ENCODE measurements around the gene CXCL14. TPM values are rescaled to one million over a fixed set of nuclear protein-coding genes. Genes with fewer than 3 reads are reported as not detected.

Gene CXCL14
- total RNA-seq, 2 donors from 2014 or later = not detected

GRCh38 chr5:135557076-135557838 lies 21.5 kb downstream of the CXCL14 start:
- DNase-seq = no peak
- H3K36me3 Mint-ChIP-seq (ENCODE audit: insufficient read depth in 2 of 2) = no peaks in the 10 kb centered on the region
- H3K27ac Mint-ChIP-seq = no peak overlapping the region
- no peak for ATAC-seq (replicated peaks in 1 of 2)
- peaks cover 51% of the 10 kb centered on the region for H3K27me3 Mint-ChIP-seq (ENCODE audit: low read depth)
- no peaks in the 10 kb centered on the region for H3K9me3 Mint-ChIP-seq
- no peak overlapping the region for H3K4me3 Mint-ChIP-seq
- H3K4me1 Mint-ChIP-seq (ENCODE audit: low read depth) = no peaks in the 10 kb centered on the region

GRCh38 chr5:135556620-135557019 lies 22.2 kb downstream of the CXCL14 start:
- no peaks in the 10 kb centered on the region for H3K36me3 Mint-ChIP-seq (ENCODE audit: insufficient read depth in 2 of 2)
- DNase-seq = no peak
- ATAC-seq (replicated peaks in 1 of 2) = no peak
- H3K27ac Mint-ChIP-seq = no peak overlapping the region
- peaks cover 57% of the 10 kb centered on the region for H3K27me3 Mint-ChIP-seq (ENCODE audit: low read depth)
- no peaks in the 10 kb centered on the region for H3K4me1 Mint-ChIP-seq (ENCODE audit: low read depth)
- H3K4me3 Mint-ChIP-seq = no peak overlapping the region
- H3K9me3 Mint-ChIP-seq = no peaks in the 10 kb centered on the region

GRCh38 chr5:135555530-135555929 lies 23.3 kb downstream of the CXCL14 start:
- no peak for DNase-seq
- Mint-ChIP-seq H3K36me3 (ENCODE audit: insufficient read depth in 2 of 2) (no peaks in the 10 kb centered on the region), H3K4me1 (ENCODE audit: low read depth) (no peaks in the 10 kb centered on the region), H3K9me3 (no peaks in the 10 kb centered on the region), H3K27me3 (ENCODE audit: low read depth) (peaks cover 61% of the 10 kb centered on the region), H3K27ac (no peak overlapping the region), H3K4me3 (no peak overlapping the region)
- ATAC-seq (replicated peaks in 1 of 2) = no peak

GRCh38 chr5:135553688-135554462 lies 24.9 kb downstream of the CXCL14 start:
- DNase-seq = no peak
- peaks cover 61% of the 10 kb centered on the region for H3K27me3 Mint-ChIP-seq (ENCODE audit: low read depth)
- H3K36me3 Mint-ChIP-seq (ENCODE audit: insufficient read depth in 2 of 2) = no peaks in the 10 kb centered on the region
- no peak overlapping the region for H3K27ac Mint-ChIP-seq
- ATAC-seq (replicated peaks in 1 of 2) = no peak
- no peaks in the 10 kb centered on the region for H3K9me3 Mint-ChIP-seq
- no peak overlapping the region for H3K4me3 Mint-ChIP-seq
- no peaks in the 10 kb centered on the region for H3K4me1 Mint-ChIP-seq (ENCODE audit: low read depth)

GRCh38 chr5:135551593-135552447 lies 27.0 kb downstream of the CXCL14 start:
- no peaks in the 10 kb centered on the region for H3K36me3 Mint-ChIP-seq (ENCODE audit: insufficient read depth in 2 of 2)
- H3K27me3 Mint-ChIP-seq (ENCODE audit: low read depth) = peaks cover 63% of the 10 kb centered on the region
- no peak overlapping the region for H3K27ac Mint-ChIP-seq
- H3K4me1 Mint-ChIP-seq (ENCODE audit: low read depth) = no peaks in the 10 kb centered on the region
- no peaks in the 10 kb centered on the region for H3K9me3 Mint-ChIP-seq
- no peak overlapping the region for H3K4me3 Mint-ChIP-seq
- DNase-seq (peak; percentile 60 to 71), ATAC-seq (replicated peaks in 1 of 2) (peak; percentile 74 to 82)

- no peaks in the 10 kb centered on the region for H3K9me3 Mint-ChIP-seq
Measured at GRCh38 chr5:135549413-135549812, 29.4 kb downstream of the CXCL14 start.

GRCh38 chr5:135547590-135548254 lies 31.1 kb downstream of the CXCL14 start:
- Mint-ChIP-seq H3K36me3 (ENCODE audit: insufficient read depth in 2 of 2) (no peaks in the 10 kb centered on the region), H3K9me3 (no peaks in the 10 kb centered on the region), H3K4me1 (ENCODE audit: low read depth) (peaks cover 14% of the 10 kb centered on the region), H3K4me3 (no peak overlapping the region), H3K27ac (no peak overlapping the region), H3K27me3 (ENCODE audit: low read depth) (peaks cover 80% of the 10 kb centered on the region)
- ATAC-seq (replicated peaks in 1 of 2) (no peak), DNase-seq (no peak)

More at GRCh38 chr5:135549413-135549812, 29.4 kb downstream of the CXCL14 start:
- Mint-ChIP-seq H3K36me3 (ENCODE audit: insufficient read depth in 2 of 2) (no peaks in the 10 kb centered on the region), H3K4me1 (ENCODE audit: low read depth) (peaks cover 3% of the 10 kb centered on the region), H3K4me3 (no peak overlapping the region), H3K27ac (no peak overlapping the region), H3K27me3 (ENCODE audit: low read depth) (peaks cover 72% of the 10 kb centered on the region)
- DNase-seq (no peak), ATAC-seq (replicated peaks in 1 of 2) (no peak)

- no peak for DNase-seq
- Mint-ChIP-seq H3K4me1 (ENCODE audit: low read depth) (peaks cover 14% of the 10 kb centered on the region), H3K27me3 (ENCODE audit: low read depth) (peaks cover 84% of the 10 kb centered on the region), H3K4me3 (no peak overlapping the region), H3K9me3 (no peaks in the 10 kb centered on the region), H3K27ac (no peak overlapping the region), H3K36me3 (ENCODE audit: insufficient read depth in 2 of 2) (no peaks in the 10 kb centered on the region)
- ATAC-seq (replicated peaks in 1 of 2) = no peak
Measured at GRCh38 chr5:135546912-135547311, 31.9 kb downstream of the CXCL14 start.

GRCh38 chr5:135546101-135546500 lies 32.7 kb downstream of the CXCL14 start:
- Mint-ChIP-seq H3K27me3 (ENCODE audit: low read depth) (peaks cover 89% of the 10 kb centered on the region), H3K4me3 (no peak overlapping the region), H3K9me3 (no peaks in the 10 kb centered on the region), H3K27ac (no peak overlapping the region), H3K36me3 (ENCODE audit: insufficient read depth in 2 of 2) (no peaks in the 10 kb centered on the region), H3K4me1 (ENCODE audit: low read depth) (peaks cover 14% of the 10 kb centered on the region)
- ATAC-seq (replicated peaks in 1 of 2) (no peak), DNase-seq (no peak)

- no peak overlapping the region for H3K27ac Mint-ChIP-seq
- H3K27me3 Mint-ChIP-seq (ENCODE audit: low read depth) = peaks cover 91% of the 10 kb centered on the region
- H3K36me3 Mint-ChIP-seq (ENCODE audit: insufficient read depth in 2 of 2) = no peaks in the 10 kb centered on the region
- ATAC-seq (replicated peaks in 1 of 2) (no peak), DNase-seq (no peak)
- no peaks in the 10 kb centered on the region for H3K9me3 Mint-ChIP-seq
- peaks cover 14% of the 10 kb centered on the region for H3K4me1 Mint-ChIP-seq (ENCODE audit: low read depth)
- H3K4me3 Mint-ChIP-seq = peak overlapping the region in 1 of 2 donors; percentile 89
Measured at GRCh38 chr5:135545099-135545498, 33.7 kb downstream of the CXCL14 start.

GRCh38 chr5:135543485-135544304 lies 35.1 kb downstream of the CXCL14 start:
- ATAC-seq (replicated peaks in 1 of 2) (peak; percentile 39 to 47), DNase-seq (no peak)
- peak overlapping the region; percentile 89 to 97 for H3K4me3 Mint-ChIP-seq
- H3K4me1 Mint-ChIP-seq (ENCODE audit: low read depth) = peaks cover 14% of the 10 kb centered on the region
- no peaks in the 10 kb centered on the region for H3K36me3 Mint-ChIP-seq (ENCODE audit: insufficient read depth in 2 of 2)
- no peaks in the 10 kb centered on the region for H3K9me3 Mint-ChIP-seq
- H3K27ac Mint-ChIP-seq = no peak overlapping the region
- H3K27me3 Mint-ChIP-seq (ENCODE audit: low read depth) = peaks cover 83% of the 10 kb centered on the region

GRCh38 chr5:135543001-135543484 lies 35.7 kb downstream of the CXCL14 start:
- Mint-ChIP-seq H3K9me3 (no peaks in the 10 kb centered on the region), H3K27me3 (ENCODE audit: low read depth) (peaks cover 87% of the 10 kb centered on the region), H3K36me3 (ENCODE audit: insufficient read depth in 2 of 2) (no peaks in the 10 kb centered on the region), H3K27ac (no peak overlapping the region), H3K4me1 (ENCODE audit: low read depth) (peaks cover 14% of the 10 kb centered on the region), H3K4me3 (peak overlapping the region; percentile 55 to 58)
- ATAC-seq (replicated peaks in 1 of 2) (no peak), DNase-seq (no peak)

Data from activated T-cell treated with anti-CD3 and anti-CD28 coated beads, Interleukin-2, amount 50 U/mL, for 72 hours (primary cell).